ENCODE data around the gene ZDHHC21.

GRCh38 chr9:14653511-14653910, 39.7 kb downstream of the ZDHHC21 start:
- TF ChIP-seq POLR2A (IDR thresholded peaks at IDR 0.05) (no peak), CTCF (IDR thresholded peaks at IDR 0.05) (no peak)
